ENCODE results near the gene SLC35E2B.
A peak's percentile ranks its signal among the peaks of the same experiment; 100 is the strongest.

Gene SLC35E2B

GRCh38 chr1:1612104-1612400, 80.5 kb downstream of the SLC35E2B start:
- H3K27me3 ChIP-seq (ENCODE audit: insufficient read depth, low read depth, severe bottlenecking): no peaks in the 10 kb centered on the region
- peaks cover 11% of the 10 kb centered on the region for H3K36me3 ChIP-seq
- H3K4me3 ChIP-seq (ENCODE audit: low read depth, low read length): no peak overlapping the region
- no peaks in the 10 kb centered on the region for H3K9me3 ChIP-seq (ENCODE audit: severe bottlenecking)
- TF ChIP-seq, protein P1, sequence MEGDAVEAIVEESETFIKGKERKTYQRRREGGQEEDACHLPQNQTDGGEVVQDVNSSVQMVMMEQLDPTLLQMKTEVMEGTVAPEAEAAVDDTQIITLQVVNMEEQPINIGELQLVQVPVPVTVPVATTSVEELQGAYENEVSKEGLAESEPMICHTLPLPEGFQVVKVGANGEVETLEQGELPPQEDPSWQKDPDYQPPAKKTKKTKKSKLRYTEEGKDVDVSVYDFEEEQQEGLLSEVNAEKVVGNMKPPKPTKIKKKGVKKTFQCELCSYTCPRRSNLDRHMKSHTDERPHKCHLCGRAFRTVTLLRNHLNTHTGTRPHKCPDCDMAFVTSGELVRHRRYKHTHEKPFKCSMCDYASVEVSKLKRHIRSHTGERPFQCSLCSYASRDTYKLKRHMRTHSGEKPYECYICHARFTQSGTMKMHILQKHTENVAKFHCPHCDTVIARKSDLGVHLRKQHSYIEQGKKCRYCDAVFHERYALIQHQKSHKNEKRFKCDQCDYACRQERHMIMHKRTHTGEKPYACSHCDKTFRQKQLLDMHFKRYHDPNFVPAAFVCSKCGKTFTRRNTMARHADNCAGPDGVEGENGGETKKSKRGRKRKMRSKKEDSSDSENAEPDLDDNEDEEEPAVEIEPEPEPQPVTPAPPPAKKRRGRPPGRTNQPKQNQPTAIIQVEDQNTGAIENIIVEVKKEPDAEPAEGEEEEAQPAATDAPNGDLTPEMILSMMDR (IDR thresholded peaks at IDR 0.05; ENCODE audit: low read depth, low read length): no peak
- H3K27ac ChIP-seq: no peak overlapping the region
- no peak for DNase-seq

GRCh38 chr1:1610796-1611195, 81.8 kb downstream of the SLC35E2B start:
- peaks cover 8% of the 10 kb centered on the region; the same call in 1 of the 2 replicates for H3K36me3 ChIP-seq
- H3K9me3 ChIP-seq (ENCODE audit: severe bottlenecking): no peaks in the 10 kb centered on the region
- H3K27ac ChIP-seq: no peak overlapping the region; the same call in 1 of the 2 replicates
- TF ChIP-seq, protein P1 (IDR thresholded peaks at IDR 0.05; ENCODE audit: low read depth, low read length): no peak
- no peak overlapping the region for H3K4me3 ChIP-seq (ENCODE audit: low read depth, low read length)
- no peaks in the 10 kb centered on the region for H3K27me3 ChIP-seq (ENCODE audit: insufficient read depth, low read depth, severe bottlenecking)
- no peak for DNase-seq

DNA sequence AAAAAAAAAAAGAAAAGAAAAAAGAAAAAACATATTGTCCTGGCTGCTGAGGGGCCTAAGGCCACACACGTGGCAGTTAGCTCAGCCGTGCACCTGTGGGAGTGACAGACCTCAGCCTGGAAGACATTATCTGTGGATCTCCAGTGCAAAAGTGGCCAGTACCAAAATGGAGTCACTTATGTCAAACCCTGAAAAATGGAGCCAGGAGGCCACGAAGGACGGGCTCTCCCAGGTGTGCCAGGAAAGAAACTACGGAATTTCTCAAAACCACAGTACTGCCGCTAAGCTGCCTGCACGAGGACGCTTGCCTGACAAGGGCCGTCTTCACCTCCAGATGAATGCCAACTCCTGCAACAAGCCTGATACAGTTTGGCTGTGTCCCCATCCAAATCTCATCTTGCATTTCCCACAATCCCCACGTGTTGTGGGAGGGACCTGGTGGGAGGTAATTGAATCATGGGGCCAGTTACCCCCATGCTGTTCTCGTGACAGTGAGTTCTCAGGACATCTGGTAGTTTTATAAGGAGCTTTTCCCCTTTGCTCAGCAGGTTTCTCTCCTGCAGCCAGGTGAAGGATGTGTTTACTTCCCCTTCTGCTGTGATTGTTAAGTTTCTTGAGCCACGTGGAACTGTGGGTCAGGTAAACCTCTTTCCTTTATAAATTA, 82.6 kb downstream of the SLC35E2B start:
- peak; percentile 48 for DNase-seq
- H3K9me3 ChIP-seq (ENCODE audit: severe bottlenecking): no peaks in the 10 kb centered on the region
- no peaks in the 10 kb centered on the region for H3K27me3 ChIP-seq (ENCODE audit: insufficient read depth, low read depth, severe bottlenecking)
- H3K27ac ChIP-seq: peak overlapping the region; percentile 15
- H3K36me3 ChIP-seq: peaks cover 8% of the 10 kb centered on the region; the same call in 1 of the 2 replicates
- TF ChIP-seq, protein P1 (IDR thresholded peaks at IDR 0.05; ENCODE audit: low read depth, low read length): no peak
- H3K4me3 ChIP-seq (ENCODE audit: low read depth, low read length): no peak overlapping the region
